HG03066 (cell line): ENCODE measurements around the gene PCDHA3.
"Not testable (repeated sequence)": the region's sequence is repeated elsewhere in the genome, so short reads cannot be mapped to it uniquely, and the experiment has no call there.

ENCODE experiments used
- ATAC-seq: cut with Tn5 transposase; IDR thresholded peaks from one replicate; pipeline ENCODE4 v1.9.1; 2021; ENCODE audit warnings: low read depth; ENCODE audit not compliant: unreplicated experiment

Gene PCDHA3

GRCh38 chr5:140808889-140809291 lies 8.0 kb downstream of the PCDHA3 start:
- ATAC-seq = no peak

- ATAC-seq = no peak
Observed at GRCh38 chr5:140821375-140822280, 20.8 kb downstream of the PCDHA3 start, which contains the start of gene PCDHA5. Gene PCDHA5, plus strand, starts transcription at chr5:140821613.

- no peak for ATAC-seq
Observed at GRCh38 chr5:140822281-140822629, 21.4 kb downstream of the PCDHA3 start.

- not testable (repeated sequence) for ATAC-seq
Observed at GRCh38 chr5:140822969-140823368, 22.1 kb downstream of the PCDHA3 start.

GRCh38 chr5:140823475-140823874 lies 22.6 kb downstream of the PCDHA3 start:
- no peak for ATAC-seq

GRCh38 chr5:140827704-140828361 lies 27.0 kb downstream of the PCDHA3 start, which contains the start of gene PCDHA6:
Gene PCDHA6, plus strand, starts transcription at chr5:140827960. Its CDS starts 132 bp downstream, at chr5:140828092.
- ATAC-seq = no peak

GRCh38 chr5:140828362-140828737 lies 27.5 kb downstream of the PCDHA3 start:
- ATAC-seq = no peak

GRCh38 chr5:140829511-140830501 lies 28.9 kb downstream of the PCDHA3 start:
- ATAC-seq = not testable (repeated sequence)

GRCh38 chr5:140833993-140834392 lies 33.1 kb downstream of the PCDHA3 start, which contains the start of gene PCDHA7:
Gene PCDHA7, plus strand, starts transcription at chr5:140834269. Its CDS starts 115 bp downstream, at chr5:140834384.
- ATAC-seq = no peak

GRCh38 chr5:140834439-140835008 lies 33.7 kb downstream of the PCDHA3 start:
- ATAC-seq = not testable (repeated sequence)

GRCh38 chr5:140835622-140836510 lies 35.0 kb downstream of the PCDHA3 start:
- no peak for ATAC-seq

- ATAC-seq = no peak
Observed at GRCh38 chr5:140840978-140841962, 40.4 kb downstream of the PCDHA3 start, which contains the start of gene PCDHA8. Gene PCDHA8, plus strand, starts transcription at chr5:140841187. Its CDS starts 135 bp downstream, at chr5:140841322.

- no peak for ATAC-seq
Observed at GRCh38 chr5:140842798-140843733, 42.2 kb downstream of the PCDHA3 start.

GRCh38 chr5:140848139-140849102 lies 47.6 kb downstream of the PCDHA3 start, which contains the start of gene PCDHA9:
Gene PCDHA9, plus strand, starts transcription at chr5:140848382. Its CDS starts 114 bp downstream, at chr5:140848496.
- not testable (repeated sequence) for ATAC-seq
